C1 segment of cervical spinal cord (tissue), 14 donors: ENCODE measurements around the gene RAVER1.
"Not testable (repeated sequence)": the region's sequence is repeated elsewhere in the genome, so short reads cannot be mapped to it uniquely, and the experiment has no call there.

Experiments
- DNase-seq, 14 donors: peaks; one replicate each; lab custom pipeline; 2025; lab: John Stamatoyannopoulos, UW

Gene RAVER1

GRCh38 chr19:10290876-10291553 is 42.3 kb downstream of the RAVER1 start:
- DNase-seq: peak in 1 of 14 donors; percentile 4

GRCh38 chr19:10290357-10290875 is 42.9 kb downstream of the RAVER1 start:
- DNase-seq: no peak

- no peak for DNase-seq
Observed at GRCh38 chr19:10289836-10290356, 43.4 kb downstream of the RAVER1 start, which contains the start of gene ICAM5. TSS of gene ICAM5 (plus strand) at chr19:10289952. CDS start at chr19:10290044, 92 bp downstream.

- no peak for DNase-seq
Observed at GRCh38 chr19:10289167-10289835, 44.0 kb downstream of the RAVER1 start.

- no peak for DNase-seq
Observed at GRCh38 chr19:10288662-10289166, 44.6 kb downstream of the RAVER1 start.

GRCh38 chr19:10286803-10287737 is 46.3 kb downstream of the RAVER1 start, which contains the start of gene ICAM4:
TSS of gene ICAM4 (plus strand) at chr19:10286955. CDS start at chr19:10287013, 58 bp downstream.
- no peak for DNase-seq

- no peak for DNase-seq
Observed at GRCh38 chr19:10285393-10285792, 47.9 kb downstream of the RAVER1 start.

GRCh38 chr19:10284960-10285278 is 48.4 kb downstream of the RAVER1 start:
- DNase-seq: no peak

GRCh38 chr19:10284065-10284959 is 49.0 kb downstream of the RAVER1 start:
- no peak for DNase-seq

- DNase-seq: no peak
Observed at GRCh38 chr19:10283301-10284064, 49.8 kb downstream of the RAVER1 start.

GRCh38 chr19:10282043-10282442 is 51.3 kb downstream of the RAVER1 start:
- DNase-seq: not testable (repeated sequence)

GRCh38 chr19:10279737-10280442 is 53.4 kb downstream of the RAVER1 start:
- no peak for DNase-seq

- no peak for DNase-seq
Observed at GRCh38 chr19:10278935-10279334, 54.4 kb downstream of the RAVER1 start.

- DNase-seq: no peak
Observed at GRCh38 chr19:10277795-10278589, 55.3 kb downstream of the RAVER1 start.

GRCh38 chr19:10274589-10274988 is 58.7 kb downstream of the RAVER1 start:
- DNase-seq: no peak

- DNase-seq: peak in 1 of 14 donors; percentile 22
Observed at GRCh38 chr19:10271543-10272086, 61.7 kb downstream of the RAVER1 start.

GRCh38 chr19:10270616-10271394 is 62.5 kb downstream of the RAVER1 start, which contains the start of gene ICAM1:
TSS of gene ICAM1 (plus strand) at chr19:10271120. CDS start at chr19:10271160, 40 bp downstream.
- peak in 9 of 14 donors; percentile 21 to 76 (median 31) for DNase-seq
